LNCaP clone FGC (cell line): Measurements from ENCODE around the gene CCND1.

Source experiments
- DNase-seq: peaks from one replicate; pipeline ENCODE4 v3.0.0-alpha.2; 2011; ENCODE audit warnings: low read depth
- H3K4me3 ChIP-seq: 2 replicates; pipeline ENCODE4 v1.5.1; 2011; ENCODE audit warnings: mild to moderate bottlenecking, low read depth, low read length, control low read depth
- TF ChIP-seq, protein P1 (sequence below): IDR thresholded peaks from 2 replicates; pipeline ENCODE4 v1.5.1; 2012; ENCODE audit warnings: mild to moderate bottlenecking; ENCODE audit not compliant: control insufficient read depth, insufficient read depth; ENCODE audit errors: extremely low read depth

Gene CCND1

DNA sequence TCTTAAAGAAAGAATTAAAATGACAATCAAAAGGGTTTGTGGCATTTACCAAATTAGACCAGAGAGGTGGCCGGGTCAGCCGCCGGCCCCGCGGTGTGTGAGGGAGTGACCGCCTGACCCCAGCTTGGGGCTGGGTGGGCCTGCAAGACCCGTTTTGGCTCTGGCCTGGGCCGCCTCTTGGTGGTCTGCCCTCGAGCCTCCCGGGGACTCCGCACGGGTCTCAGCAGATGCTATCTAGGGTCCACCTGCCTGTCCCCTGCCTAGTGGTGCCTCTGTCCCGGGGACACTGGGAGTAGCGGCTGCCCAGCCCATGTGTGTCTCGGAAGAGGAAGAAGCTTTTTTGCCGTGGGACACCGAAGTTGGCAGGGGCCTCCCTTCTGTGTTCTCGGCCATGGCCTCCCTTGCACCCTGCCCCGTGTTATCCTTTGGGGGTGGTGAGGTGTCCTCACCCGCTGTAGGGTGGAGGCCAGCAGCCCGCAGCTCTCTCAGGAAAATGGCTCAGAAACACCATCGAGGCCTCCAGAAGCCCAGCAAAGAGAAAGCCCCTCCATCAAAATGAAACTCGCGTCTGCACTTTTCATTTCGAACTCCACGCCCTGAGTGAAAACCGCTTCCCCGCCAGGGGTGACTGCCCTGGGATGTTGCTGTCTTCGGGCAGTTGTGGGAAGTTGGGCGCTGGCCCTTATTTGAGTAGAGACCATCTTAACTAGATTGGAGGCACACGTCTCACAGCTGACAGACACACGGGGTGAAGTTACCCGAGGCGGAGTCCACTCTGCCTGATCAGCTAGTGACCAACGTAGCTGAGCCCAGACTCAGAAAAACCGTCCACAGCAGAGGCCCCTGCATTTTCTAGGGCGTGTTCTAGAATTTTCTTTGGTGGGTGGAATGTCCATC, 8.0 kb downstream of the CCND1 start:
- no peak overlapping the region for H3K4me3 ChIP-seq
- TF ChIP-seq, protein P1, sequence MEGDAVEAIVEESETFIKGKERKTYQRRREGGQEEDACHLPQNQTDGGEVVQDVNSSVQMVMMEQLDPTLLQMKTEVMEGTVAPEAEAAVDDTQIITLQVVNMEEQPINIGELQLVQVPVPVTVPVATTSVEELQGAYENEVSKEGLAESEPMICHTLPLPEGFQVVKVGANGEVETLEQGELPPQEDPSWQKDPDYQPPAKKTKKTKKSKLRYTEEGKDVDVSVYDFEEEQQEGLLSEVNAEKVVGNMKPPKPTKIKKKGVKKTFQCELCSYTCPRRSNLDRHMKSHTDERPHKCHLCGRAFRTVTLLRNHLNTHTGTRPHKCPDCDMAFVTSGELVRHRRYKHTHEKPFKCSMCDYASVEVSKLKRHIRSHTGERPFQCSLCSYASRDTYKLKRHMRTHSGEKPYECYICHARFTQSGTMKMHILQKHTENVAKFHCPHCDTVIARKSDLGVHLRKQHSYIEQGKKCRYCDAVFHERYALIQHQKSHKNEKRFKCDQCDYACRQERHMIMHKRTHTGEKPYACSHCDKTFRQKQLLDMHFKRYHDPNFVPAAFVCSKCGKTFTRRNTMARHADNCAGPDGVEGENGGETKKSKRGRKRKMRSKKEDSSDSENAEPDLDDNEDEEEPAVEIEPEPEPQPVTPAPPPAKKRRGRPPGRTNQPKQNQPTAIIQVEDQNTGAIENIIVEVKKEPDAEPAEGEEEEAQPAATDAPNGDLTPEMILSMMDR: no peak
- DNase-seq: no peak

DNA sequence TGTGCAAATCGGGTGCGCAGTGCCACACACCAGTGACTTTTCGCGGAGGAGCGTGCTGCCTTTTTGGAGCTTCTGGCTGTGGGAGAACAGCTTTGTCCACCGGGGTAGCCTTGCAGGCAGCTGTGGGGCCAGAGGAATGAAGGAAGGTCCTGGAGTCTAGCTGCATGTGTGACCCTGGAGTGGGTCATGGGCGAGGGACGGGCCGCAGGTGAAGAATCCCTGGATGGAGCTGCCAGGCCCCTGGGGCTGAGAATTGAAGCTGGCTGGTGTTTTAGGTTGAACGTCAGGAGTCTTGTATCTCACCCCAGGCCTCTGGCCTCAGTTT, 8.6 kb downstream of the CCND1 start:
- no peak for DNase-seq
- TF ChIP-seq, protein P1: no peak
- no peak overlapping the region for H3K4me3 ChIP-seq

DNA sequence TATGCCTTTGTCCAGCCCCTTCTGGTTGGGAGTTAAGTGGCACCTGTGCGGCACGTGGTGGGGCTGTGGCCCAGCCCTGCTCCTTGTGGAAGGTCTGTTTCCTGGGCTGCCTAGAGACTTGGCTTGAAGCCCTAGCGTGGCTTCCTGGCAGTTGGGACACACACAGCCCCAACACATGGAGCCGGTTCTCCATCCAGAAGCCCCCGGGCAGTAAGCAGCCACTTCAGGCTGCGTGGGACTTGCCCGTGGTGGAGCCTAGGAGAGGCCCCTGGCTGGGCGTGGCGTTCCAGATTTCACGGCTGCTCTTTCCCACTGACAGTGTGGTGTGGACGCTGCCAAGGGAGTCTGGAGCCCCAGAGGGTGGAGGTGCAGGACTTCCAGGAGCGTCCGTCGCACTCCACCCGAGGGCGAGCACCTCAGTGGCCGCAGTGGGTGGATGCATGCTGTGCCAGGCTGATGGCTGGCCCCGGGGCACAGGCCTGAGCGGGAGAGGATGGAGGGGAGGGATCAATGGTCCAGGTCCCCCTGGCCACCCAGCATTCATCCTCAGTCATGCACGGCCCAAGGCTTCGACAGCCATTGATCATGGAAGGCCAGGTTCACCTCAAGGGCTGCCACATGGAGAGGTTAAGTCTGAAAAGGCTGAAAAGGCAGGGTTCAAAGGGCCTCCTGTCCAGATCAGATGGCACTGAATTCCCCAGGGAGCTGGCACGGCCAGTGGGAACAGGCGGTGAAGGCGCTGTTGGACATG, 9.3 kb downstream of the CCND1 start:
- DNase-seq: no peak
- no peak overlapping the region for H3K4me3 ChIP-seq
- TF ChIP-seq, protein P1: no peak

DNA sequence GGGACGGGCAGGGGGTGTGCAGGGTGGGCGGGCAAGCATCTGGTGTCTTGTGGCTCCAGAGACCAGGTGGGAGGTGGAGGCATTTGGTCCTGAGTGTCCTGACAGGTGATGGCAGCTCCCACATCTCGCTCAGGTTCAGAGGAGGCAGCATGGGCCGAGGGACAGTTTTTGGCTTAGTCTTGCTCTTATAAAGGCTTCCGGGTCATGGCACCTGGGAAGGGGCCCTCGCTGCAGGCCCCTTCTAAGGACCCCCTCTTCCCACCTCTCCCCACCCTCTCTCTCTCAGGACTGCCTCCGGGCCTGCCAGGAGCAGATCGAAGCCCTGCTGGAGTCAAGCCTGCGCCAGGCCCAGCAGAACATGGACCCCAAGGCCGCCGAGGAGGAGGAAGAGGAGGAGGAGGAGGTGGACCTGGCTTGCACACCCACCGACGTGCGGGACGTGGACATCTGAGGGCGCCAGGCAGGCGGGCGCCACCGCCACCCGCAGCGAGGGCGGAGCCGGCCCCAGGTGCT, 9.9 kb downstream of the CCND1 start:
- TF ChIP-seq, protein P1: no peak
- DNase-seq: no peak

DNA sequence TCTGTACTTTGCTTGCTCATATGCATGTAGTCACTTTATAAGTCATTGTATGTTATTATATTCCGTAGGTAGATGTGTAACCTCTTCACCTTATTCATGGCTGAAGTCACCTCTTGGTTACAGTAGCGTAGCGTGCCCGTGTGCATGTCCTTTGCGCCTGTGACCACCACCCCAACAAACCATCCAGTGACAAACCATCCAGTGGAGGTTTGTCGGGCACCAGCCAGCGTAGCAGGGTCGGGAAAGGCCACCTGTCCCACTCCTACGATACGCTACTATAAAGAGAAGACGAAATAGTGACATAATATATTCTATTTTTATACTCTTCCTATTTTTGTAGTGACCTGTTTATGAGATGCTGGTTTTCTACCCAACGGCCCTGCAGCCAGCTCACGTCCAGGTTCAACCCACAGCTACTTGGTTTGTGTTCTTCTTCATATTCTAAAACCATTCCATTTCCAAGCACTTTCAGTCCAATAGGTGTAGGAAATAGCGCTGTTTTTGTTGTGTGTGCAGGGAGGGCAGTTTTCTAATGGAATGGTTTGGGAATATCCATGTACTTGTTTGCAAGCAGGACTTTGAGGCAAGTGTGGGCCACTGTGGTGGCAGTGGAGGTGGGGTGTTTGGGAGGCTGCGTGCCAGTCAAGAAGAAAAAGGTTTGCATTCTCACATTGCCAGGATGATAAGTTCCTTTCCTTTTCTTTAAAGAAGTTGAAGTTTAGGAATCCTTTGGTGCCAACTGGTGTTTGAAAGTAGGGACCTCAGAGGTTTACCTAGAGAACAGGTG, 11.1 kb downstream of the CCND1 start:
- no peak overlapping the region for H3K4me3 ChIP-seq
- DNase-seq: no peak
- TF ChIP-seq, protein P1: no peak

More for the DNA sequence above, 9.9 kb downstream of the CCND1 start:
- no peak overlapping the region for H3K4me3 ChIP-seq

DNA sequence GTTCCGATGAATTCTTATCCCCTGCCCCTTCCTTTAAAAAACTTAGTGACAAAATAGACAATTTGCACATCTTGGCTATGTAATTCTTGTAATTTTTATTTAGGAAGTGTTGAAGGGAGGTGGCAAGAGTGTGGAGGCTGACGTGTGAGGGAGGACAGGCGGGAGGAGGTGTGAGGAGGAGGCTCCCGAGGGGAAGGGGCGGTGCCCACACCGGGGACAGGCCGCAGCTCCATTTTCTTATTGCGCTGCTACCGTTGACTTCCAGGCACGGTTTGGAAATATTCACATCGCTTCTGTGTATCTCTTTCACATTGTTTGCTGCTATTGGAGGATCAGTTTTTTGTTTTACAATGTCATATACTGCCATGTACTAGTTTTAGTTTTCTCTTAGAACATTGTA, 12.0 kb downstream of the CCND1 start:
- peak overlapping the region; percentile 36 for H3K4me3 ChIP-seq
- TF ChIP-seq, protein P1: no peak
- DNase-seq: no peak
